HEK293T (cell line): Measurements from ENCODE around the gene MAP4K4.

Source experiments
- CTCF ChIA-PET: fragments of 350-600 bp; formaldehyde crosslinking; extraction: SDS; loops from one replicate; lab custom pipeline; 2021; ENCODE audit warnings: antibody characterized with exemption, inconsistent platforms; lab: Yijun Ruan, JAX
- POLR2A ChIA-PET: fragments of 350-600 bp; formaldehyde crosslinking; extraction: SDS; loops from one replicate; lab custom pipeline; 2020; ENCODE audit warnings: antibody characterized with exemption, inconsistent platforms; lab: Yijun Ruan, JAX
- DNase-seq: peaks from one replicate; pipeline ENCODE4 v3.0.0; 2012; ENCODE audit warnings: mixed read lengths; ENCODE audit errors: extremely low spot score
- ARNT ChIP-seq: fragments of 450-650 bp; IDR thresholded peaks from 2 replicates; pipeline ENCODE4 v1.6.1; 2017; ENCODE audit warnings: mild to moderate bottlenecking
- BHLHE40 ChIP-seq: fragments of 450-650 bp; IDR thresholded peaks from 2 replicates; pipeline ENCODE4 v1.6.1; 2016; ENCODE audit warnings: mild to moderate bottlenecking, moderate library complexity, borderline replicate concordance
- CTBP1 ChIP-seq: fragments of 450-650 bp; IDR thresholded peaks from 2 replicates; pipeline ENCODE4 v1.6.1; 2016; ENCODE audit warnings: borderline replicate concordance
- ELF4 ChIP-seq: fragments of 450-650 bp; IDR thresholded peaks from 2 replicates; pipeline ENCODE4 v1.6.1; 2017; ENCODE audit warnings: antibody characterized with exemption
- FOXA1 ChIP-seq: fragments of 450-650 bp; IDR thresholded peaks from 2 replicates; pipeline ENCODE4 v1.6.1; 2016; ENCODE audit warnings: mild to moderate bottlenecking
- FOXK2 ChIP-seq: fragments of 450-650 bp; IDR thresholded peaks from 2 replicates; pipeline ENCODE4 v1.6.1; 2016; ENCODE audit warnings: mild to moderate bottlenecking
- FOXM1 ChIP-seq: fragments of 450-650 bp; IDR thresholded peaks from 2 replicates; pipeline ENCODE4 v1.6.1; 2017; ENCODE audit warnings: mild to moderate bottlenecking, borderline replicate concordance
- HDGF ChIP-seq: fragments of 450-650 bp; IDR thresholded peaks from 2 replicates; pipeline ENCODE4 v1.6.1; 2017; ENCODE audit warnings: antibody characterized with exemption, borderline replicate concordance
- L3MBTL2 ChIP-seq: fragments of 450-650 bp; conservative IDR thresholded peaks from 2 replicates; pipeline ENCODE4 v1.6.1; 2016; ENCODE audit warnings: mild to moderate bottlenecking
- LEF1 ChIP-seq: fragments of 450-650 bp; IDR thresholded peaks from 2 replicates; pipeline ENCODE4 v1.6.1; 2017; ENCODE audit warnings: mild to moderate bottlenecking, borderline replicate concordance
- NFRKB ChIP-seq: fragments of 450-650 bp; IDR thresholded peaks from 2 replicates; pipeline ENCODE4 v1.6.1; 2016; ENCODE audit warnings: mild to moderate bottlenecking, moderate library complexity
- SP1 ChIP-seq: fragments of 450-650 bp; IDR thresholded peaks from 2 replicates; pipeline ENCODE4 v1.6.1; 2017
- SUZ12 ChIP-seq: fragments of 450-650 bp; IDR thresholded peaks from 2 replicates; pipeline ENCODE4 v1.6.1; 2016; ENCODE audit warnings: mild to moderate bottlenecking
- TARDBP ChIP-seq: fragments of 450-650 bp; IDR thresholded peaks from 2 replicates; pipeline ENCODE4 v1.6.1; 2016
- ZNF384 ChIP-seq: fragments of 450-650 bp; IDR thresholded peaks from 2 replicates; pipeline ENCODE4 v1.6.1; 2016
- TF ChIP-seq, protein P1 (sequence below): fragments of 450-650 bp; IDR thresholded peaks from 2 replicates; pipeline ENCODE4 v1.6.1; 2016

The MAP4K4 gene

DNA sequence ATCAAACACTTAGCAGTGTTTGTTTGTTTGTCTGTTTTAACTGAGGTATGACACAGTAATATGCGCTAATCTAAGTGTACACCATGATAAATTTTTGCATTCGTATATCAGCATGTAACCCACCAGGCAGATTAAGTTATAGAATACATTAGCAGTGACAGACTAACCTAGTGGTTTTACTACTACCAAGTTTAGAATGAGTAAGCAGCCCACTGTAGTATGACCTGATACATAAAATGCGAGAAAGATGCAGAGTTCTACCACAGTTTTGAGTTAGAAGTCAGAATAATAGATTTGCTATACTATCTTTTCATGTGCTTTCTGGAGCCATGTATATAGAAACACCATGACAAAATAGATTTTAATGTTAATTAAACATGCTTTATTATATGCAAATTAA, 19.1 kb upstream of the MAP4K4 start:
- DNase-seq, result no peak
- CTCF ChIA-PET, result no interaction called here
- POLR2A ChIA-PET, result no interaction called here
- no peak for TF ChIP-seq LEF1
- no peak for TF ChIP-seq NFRKB
- no peak for TF ChIP-seq SUZ12
- TF ChIP-seq ARNT, result no peak
- TF ChIP-seq TARDBP, result no peak
- no peak for TF ChIP-seq HDGF
- no peak for TF ChIP-seq ZNF384
- TF ChIP-seq SP1, result no peak
- TF ChIP-seq CTBP1, result no peak
- no peak for TF ChIP-seq FOXM1

DNA sequence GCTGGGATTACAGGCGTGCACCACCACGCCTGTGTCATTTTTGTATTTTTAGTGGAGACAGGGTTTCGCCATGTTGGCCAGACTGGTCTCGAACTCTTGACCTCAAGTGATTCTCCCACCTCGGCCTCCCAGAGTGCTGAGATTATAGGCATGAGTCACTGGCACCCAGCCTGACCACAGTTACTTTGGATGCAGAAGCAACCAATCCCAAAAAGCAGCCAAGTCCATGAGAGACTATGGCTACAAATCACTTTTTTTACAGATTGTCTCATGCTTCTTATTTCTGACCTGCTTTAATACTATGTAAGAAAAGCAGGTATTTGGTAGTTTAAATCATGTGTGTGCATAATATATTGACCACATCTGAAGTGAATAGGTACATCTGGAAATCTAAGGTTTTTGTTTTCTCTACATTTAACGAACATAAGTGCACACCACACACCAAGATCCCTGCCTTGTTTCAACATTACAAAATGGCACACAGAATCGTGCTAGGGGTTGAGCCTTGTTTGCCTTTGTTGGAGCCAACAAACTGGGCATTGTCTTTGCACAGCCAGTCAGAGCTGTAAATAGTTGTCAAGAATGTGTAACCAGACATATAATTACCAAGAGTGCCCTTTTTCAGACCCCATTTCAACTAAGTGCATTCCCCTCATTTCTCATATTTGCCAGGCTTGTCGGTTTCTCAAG, 18.3 kb upstream of the MAP4K4 start:
- TF ChIP-seq TARDBP, result no peak
- no peak for TF ChIP-seq FOXA1
- TF ChIP-seq ARNT, result no peak
- CTCF ChIA-PET, result no interaction called here
- POLR2A ChIA-PET, result no interaction called here
- no peak for DNase-seq

DNA sequence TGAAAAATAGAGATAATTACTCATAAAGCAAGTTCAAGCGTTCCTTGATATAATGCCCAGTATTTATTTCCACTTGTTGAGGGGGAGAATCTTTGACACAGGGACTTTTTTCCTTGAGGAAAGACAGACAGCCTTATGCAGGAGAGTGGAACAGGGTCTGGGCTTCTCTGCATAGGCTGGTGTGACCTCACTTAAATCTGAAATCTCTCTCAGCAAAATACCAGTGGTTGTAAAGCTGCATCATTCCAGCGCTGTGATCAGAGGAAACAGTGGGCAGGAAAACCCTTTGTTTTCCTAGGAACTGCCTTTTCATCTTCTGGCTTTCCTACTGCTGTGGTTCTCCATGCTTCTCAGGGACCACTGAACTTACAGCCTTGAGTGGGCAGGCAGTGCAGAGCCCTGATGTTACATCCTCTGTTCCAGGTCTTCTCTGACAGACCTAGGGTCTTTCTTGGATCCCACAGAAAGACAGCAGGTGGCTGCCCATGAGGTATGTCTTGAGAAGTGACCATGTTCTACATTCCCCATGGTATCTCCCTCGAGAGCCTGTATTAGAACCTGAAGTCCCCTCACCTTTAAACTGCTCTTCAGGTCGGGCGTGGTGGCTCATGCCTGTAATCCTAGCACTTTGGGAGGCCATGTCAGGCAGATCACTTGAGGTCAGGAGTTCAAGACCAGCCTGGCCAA, 17.6 kb upstream of the MAP4K4 start:
- ChIA-PET POLR2A (no interaction called here), CTCF (interaction anchor here (0.6 kb wide), 2 partner anchors 115 to 123 kb away, joined by 3 to 7 read pairs; no protein-coding TSS in a partner anchor)
- no peak for TF ChIP-seq HDGF
- no peak for TF ChIP-seq L3MBTL2
- no peak for TF ChIP-seq TARDBP
- no peak for TF ChIP-seq FOXA1
- no peak for TF ChIP-seq CTBP1
- TF ChIP-seq BHLHE40, result no peak
- no peak for DNase-seq

DNA sequence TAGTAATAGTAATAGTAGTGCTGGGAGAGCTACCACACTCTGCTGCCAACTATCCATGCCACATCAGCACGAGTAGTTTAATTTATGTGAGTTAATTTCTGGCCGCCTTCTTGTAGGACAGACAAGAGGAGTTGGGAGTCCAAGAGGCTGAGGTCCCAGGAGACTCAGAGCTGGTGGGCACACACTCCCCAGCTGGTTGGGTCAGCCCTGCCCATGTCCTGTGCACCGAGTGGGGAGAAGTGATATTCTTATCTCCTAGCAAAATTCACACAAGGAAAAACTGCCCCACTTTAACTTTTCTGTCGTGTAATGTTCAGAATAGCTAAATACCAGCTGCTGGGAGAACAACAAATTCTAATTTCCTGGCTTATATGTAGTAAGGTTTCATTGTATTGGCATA, 15.2 kb upstream of the MAP4K4 start:
- no peak for DNase-seq
- CTCF ChIA-PET, result no interaction called here
- POLR2A ChIA-PET, result interaction anchor here (1.4 kb wide), 1 partner anchor 15 kb away, joined by 3 read pairs; the partner anchor contains the start of gene MAP4K4
- TF ChIP-seq SUZ12 (no peak), L3MBTL2 (no peak), CTBP1 (no peak), HDGF (no peak), FOXK2 (no peak), NFRKB (no peak)

DNA sequence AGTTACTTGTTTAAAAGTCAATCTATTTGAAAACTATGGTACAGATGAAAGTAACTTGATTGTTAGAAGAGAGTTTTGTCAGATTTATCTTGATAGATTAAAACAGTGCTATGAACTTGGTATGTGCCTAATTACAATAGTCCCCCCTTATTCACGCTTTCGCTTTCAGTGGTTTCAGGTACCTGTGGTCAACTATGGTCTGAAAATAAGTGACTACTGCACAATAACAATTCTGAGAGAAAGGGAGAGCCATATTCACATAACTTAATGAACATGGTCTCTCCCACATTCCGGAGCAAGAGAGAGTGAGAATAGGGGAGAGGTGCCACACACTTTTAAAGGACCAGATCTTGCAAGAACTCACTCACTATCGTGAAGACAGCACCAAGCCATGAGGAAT, 13.2 kb upstream of the MAP4K4 start:
- no peak for TF ChIP-seq FOXA1
- no peak for TF ChIP-seq ELF4
- TF ChIP-seq CTBP1, result no peak
- TF ChIP-seq HDGF, result no peak
- TF ChIP-seq TARDBP, result no peak
- no peak for TF ChIP-seq ZNF384
- no peak for TF ChIP-seq BHLHE40
- no peak for TF ChIP-seq LEF1
- TF ChIP-seq, protein P1, sequence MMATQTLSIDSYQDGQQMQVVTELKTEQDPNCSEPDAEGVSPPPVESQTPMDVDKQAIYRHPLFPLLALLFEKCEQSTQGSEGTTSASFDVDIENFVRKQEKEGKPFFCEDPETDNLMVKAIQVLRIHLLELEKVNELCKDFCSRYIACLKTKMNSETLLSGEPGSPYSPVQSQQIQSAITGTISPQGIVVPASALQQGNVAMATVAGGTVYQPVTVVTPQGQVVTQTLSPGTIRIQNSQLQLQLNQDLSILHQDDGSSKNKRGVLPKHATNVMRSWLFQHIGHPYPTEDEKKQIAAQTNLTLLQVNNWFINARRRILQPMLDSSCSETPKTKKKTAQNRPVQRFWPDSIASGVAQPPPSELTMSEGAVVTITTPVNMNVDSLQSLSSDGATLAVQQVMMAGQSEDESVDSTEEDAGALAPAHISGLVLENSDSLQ, result no peak
- no peak for TF ChIP-seq NFRKB
- POLR2A ChIA-PET, result no interaction called here
- CTCF ChIA-PET, result no interaction called here
- DNase-seq, result no peak

DNA sequence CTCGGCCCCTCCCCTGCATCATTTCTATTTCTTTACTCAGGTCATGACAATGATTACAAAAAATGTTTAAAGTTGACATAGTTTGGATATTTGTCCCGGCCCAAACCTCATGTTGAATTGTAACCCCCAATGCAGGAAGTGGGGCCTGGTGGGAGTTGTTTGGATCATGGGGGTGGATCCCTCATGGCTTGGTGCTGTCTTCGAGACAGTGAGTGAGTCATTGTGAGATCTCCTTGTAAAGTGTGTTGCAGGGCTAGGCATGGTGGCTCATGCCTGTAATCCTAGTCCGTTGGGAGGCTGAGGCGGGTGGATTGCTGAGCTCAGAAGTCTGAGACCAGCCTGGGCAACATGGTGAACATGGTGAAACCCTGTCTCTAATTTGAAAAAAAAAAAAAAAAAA, 9.2 kb upstream of the MAP4K4 start:
- CTCF ChIA-PET, result no interaction called here
- TF ChIP-seq ZNF384 (no peak), ELF4 (no peak), TARDBP (no peak)
- TF ChIP-seq, protein P1, result no peak
- POLR2A ChIA-PET, result interaction anchor here (1.5 kb wide), 1 partner anchor 9 kb away, joined by 8 read pairs; the partner anchor contains the start of gene MAP4K4
- no peak for DNase-seq

DNA sequence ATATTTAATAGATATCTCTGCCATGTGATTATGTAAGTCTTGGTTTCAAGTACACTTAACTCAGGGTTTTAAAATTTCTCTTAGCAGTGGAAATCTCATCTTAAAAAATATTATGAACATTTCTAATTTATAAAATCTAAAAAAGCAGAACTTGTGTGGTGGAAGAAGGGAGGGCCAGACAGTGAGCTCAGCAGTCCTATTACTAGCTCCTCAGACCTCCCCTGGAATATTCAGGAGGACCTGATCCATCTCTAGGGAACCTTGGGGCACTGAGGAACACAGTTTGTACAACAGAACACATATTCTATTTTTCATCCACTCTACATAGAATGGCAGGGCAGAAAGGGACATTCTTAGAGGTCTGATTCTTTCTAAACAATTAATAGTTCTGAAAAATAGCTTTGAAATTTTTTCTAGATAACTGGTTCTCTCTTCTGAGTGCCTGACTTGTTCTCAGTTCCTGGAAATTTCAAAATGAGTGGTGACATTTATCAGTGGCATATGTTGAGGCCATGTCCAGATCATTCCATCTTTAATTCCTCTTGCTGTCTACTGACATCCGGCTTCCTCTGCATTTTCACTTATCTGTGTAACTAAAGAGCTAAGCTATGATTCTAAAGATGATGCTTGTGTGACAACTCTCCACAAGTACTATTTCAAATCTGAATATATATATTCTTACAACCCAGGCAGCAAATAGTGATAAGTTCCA, 8.2 kb upstream of the MAP4K4 start:
- TF ChIP-seq FOXM1, result no peak
- no peak for TF ChIP-seq L3MBTL2
- no peak for TF ChIP-seq ELF4
- TF ChIP-seq NFRKB, result no peak
- no peak for TF ChIP-seq ZNF384
- TF ChIP-seq SUZ12, result no peak
- TF ChIP-seq TARDBP, result no peak
- TF ChIP-seq BHLHE40, result no peak
- no peak for TF ChIP-seq SP1
- TF ChIP-seq CTBP1, result no peak
- TF ChIP-seq FOXK2, result no peak
- no peak for TF ChIP-seq HDGF
- TF ChIP-seq FOXA1, result no peak
- no peak for TF ChIP-seq LEF1
- TF ChIP-seq, protein P1, result no peak
- DNase-seq, result no peak
- POLR2A ChIA-PET, result interaction anchor here (1.5 kb wide), 1 partner anchor 8 kb away, joined by 8 read pairs; the partner anchor contains the start of gene MAP4K4
- CTCF ChIA-PET, result interaction anchor here (0.6 kb wide), 1 partner anchor 339 kb away, joined by 5 read pairs; no protein-coding TSS in a partner anchor
